DMS153 (cell line): ENCODE results near the gene MAD1L1.
"Not testable (repeated sequence)": the region's sequence is repeated elsewhere in the genome, so short reads cannot be mapped to it uniquely, and the experiment has no call there.

ENCODE experiments used
- DNase-seq: peaks from one replicate; lab custom pipeline; 2025; lab: John Stamatoyannopoulos, UW

The MAD1L1 gene

GRCh38 chr7:2173189-2173827 lies 59.4 kb downstream of the MAD1L1 start:
- DNase-seq: peak; percentile 54

- DNase-seq: peak; percentile 84
Observed at GRCh38 chr7:2172311-2173188, 60.2 kb downstream of the MAD1L1 start.

- peak; percentile 87 for DNase-seq
Observed at GRCh38 chr7:2171855-2172254, 60.9 kb downstream of the MAD1L1 start.

- no peak for DNase-seq
Observed at GRCh38 chr7:2170576-2171521, 61.9 kb downstream of the MAD1L1 start.

- DNase-seq: peak; percentile 22
Observed at GRCh38 chr7:2169923-2170575, 62.7 kb downstream of the MAD1L1 start.

GRCh38 chr7:2168615-2169311 lies 64.0 kb downstream of the MAD1L1 start:
- DNase-seq: no peak

GRCh38 chr7:2166625-2167280 lies 66.0 kb downstream of the MAD1L1 start:
- no peak for DNase-seq

GRCh38 chr7:2165610-2166594 lies 66.8 kb downstream of the MAD1L1 start:
- DNase-seq: no peak

GRCh38 chr7:2165239-2165609 lies 67.5 kb downstream of the MAD1L1 start:
- no peak for DNase-seq

- no peak for DNase-seq
Observed at GRCh38 chr7:2164646-2165045, 68.1 kb downstream of the MAD1L1 start.

GRCh38 chr7:2163600-2164555 lies 68.9 kb downstream of the MAD1L1 start:
- peak; percentile 24 for DNase-seq

- DNase-seq: peak; percentile 22
Observed at GRCh38 chr7:2162959-2163358, 69.8 kb downstream of the MAD1L1 start.

- not testable (repeated sequence) for DNase-seq
Observed at GRCh38 chr7:2162004-2162902, 70.5 kb downstream of the MAD1L1 start.

- no peak for DNase-seq
Observed at GRCh38 chr7:2159176-2159520, 73.6 kb downstream of the MAD1L1 start.

GRCh38 chr7:2158331-2159175 lies 74.2 kb downstream of the MAD1L1 start:
- DNase-seq: no peak
